ENCODE measurements around the gene NANOS3. TPM values are rescaled to one million over a fixed set of nuclear protein-coding genes. Genes with fewer than 3 reads are reported as not detected.

NANOS3 gene
- total and polyA plus RNA-seq, 4 experiments from 2014 or later = not detected

DNA sequence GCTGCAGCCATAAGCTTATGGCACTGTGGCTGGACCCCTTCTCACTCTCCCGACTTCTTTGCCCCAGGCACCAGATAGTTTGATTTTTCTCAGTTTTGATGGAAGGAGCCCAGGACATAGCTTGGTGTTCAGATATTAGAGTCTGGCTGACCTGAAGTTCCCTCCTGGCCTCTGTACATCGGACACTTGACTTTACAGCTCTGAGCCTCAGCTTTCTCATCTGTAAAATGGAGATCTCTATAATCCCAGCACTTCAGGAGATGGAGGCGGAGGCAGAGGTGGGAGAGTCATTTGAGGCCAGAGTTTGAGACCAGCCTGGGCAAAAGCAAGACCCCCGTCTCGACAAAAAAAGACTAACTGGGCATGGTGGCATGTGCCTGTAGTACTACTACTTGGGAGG is 30.0 kb downstream of the NANOS3 start:
- Histone ChIP-seq H3K36me3 (ENCODE audit: insufficient read depth, low read length) (no peaks in the 10 kb centered on the region), H3K27me3 (ENCODE audit: insufficient read depth, low read length) (no peaks in the 10 kb centered on the region), H3K27ac (ENCODE audit: low read depth, low read length) (peak overlapping the region; percentile 77), H3K9me3 (ENCODE audit: control insufficient read depth in 1 of 2, low read length in 2 of 2) (no peaks in the 10 kb centered on the region), H3K4me1 (ENCODE audit: insufficient read depth, low read length) (peaks cover 15% of the 10 kb centered on the region), H3K4me3 (ENCODE audit: low read length in 2 of 2) (peak overlapping the region; percentile 24 to 79)
- ChIA-PET CTCF (ENCODE audit: partially characterized antibody) (interaction anchor here (0.9 to 1.6 kb wide), 4 partner anchors 141 to 230 kb away, joined by 3 to 5 read pairs (median 4); partner anchors contain the start of gene ASF1B), POLR2A (ENCODE audit: partially characterized antibody) (interaction anchor here (0.9 to 3.1 kb wide), 6 partner anchors 25 to 174 kb away, joined by 3 to 24 read pairs (median 6); partner anchors contain the start of genes DCAF15, IL27RA and RFX1)
- H3K27me3 Mint-ChIP-seq = no peaks in the 10 kb centered on the region
- H3K9me3 Mint-ChIP-seq = no peaks in the 10 kb centered on the region
- peaks cover 10 to 21% (median 13%) of the 10 kb centered on the region in 4 donors for H3K4me1 Mint-ChIP-seq
- intact Hi-C loops (cut with micrococcal nuclease) = loop anchor here (1.0 to 5.0 kb wide), 3 partner anchors 45 to 99 kb away; partner anchors contain the start of genes DCAF15 and RFX1
- DNase-seq = no peak
- H3K27ac Mint-ChIP-seq = peak overlapping the region in 5 of 7 donors; percentile 62 to 89 (median 79)
- peak overlapping the region; percentile 77 to 89 (median 80) for H3K4me3 Mint-ChIP-seq
- H3K36me3 Mint-ChIP-seq = peaks cover 0 to 18% of the 10 kb centered on the region in 2 donors

DNA sequence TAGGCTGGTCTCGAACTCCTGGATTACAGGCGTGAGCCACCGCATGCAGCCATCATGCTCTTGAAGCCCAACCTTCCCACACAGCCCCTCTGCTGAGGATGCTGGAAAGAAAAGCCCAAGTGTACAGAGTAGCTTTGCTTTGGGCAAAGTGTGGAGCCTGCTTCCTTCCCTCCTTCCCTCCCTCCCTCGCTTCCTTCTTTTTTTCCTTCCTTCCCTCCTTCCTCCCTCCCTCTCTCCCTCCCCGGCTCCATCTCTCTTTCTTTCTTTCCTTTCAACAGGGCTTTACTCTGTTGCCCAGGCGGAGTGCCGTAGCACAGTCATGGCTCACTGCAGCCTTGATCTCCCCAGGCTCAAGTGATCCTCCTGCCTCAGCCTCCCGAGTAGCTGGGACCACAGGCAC is 31.7 kb downstream of the NANOS3 start:
- Histone ChIP-seq H3K9me3 (ENCODE audit: control insufficient read depth in 1 of 2, low read length in 2 of 2) (no peaks in the 10 kb centered on the region), H3K4me3 (ENCODE audit: low read length in 2 of 2) (no peak overlapping the region), H3K27ac (ENCODE audit: low read depth, low read length) (no peak overlapping the region), H3K36me3 (ENCODE audit: insufficient read depth, low read length) (peaks cover 7% of the 10 kb centered on the region), H3K4me1 (ENCODE audit: insufficient read depth, low read length) (peaks cover 15% of the 10 kb centered on the region), H3K27me3 (ENCODE audit: insufficient read depth, low read length) (no peaks in the 10 kb centered on the region)
- Mint-ChIP-seq H3K36me3 (peaks cover 6 to 27% of the 10 kb centered on the region in 2 donors), H3K4me3 (peak overlapping the region in 1 of 8 donors; percentile 54), H3K9me3 (no peaks in the 10 kb centered on the region), H3K27ac (no peak overlapping the region), H3K27me3 (no peaks in the 10 kb centered on the region), H3K4me1 (peaks cover 9 to 21% (median 12%) of the 10 kb centered on the region in 4 donors)
- POLR2A ChIA-PET (ENCODE audit: partially characterized antibody) = no interaction called here
- intact Hi-C loops (cut with micrococcal nuclease) = loop anchor here (5.0 kb wide), 1 partner anchor 44 kb away; the partner anchor contains the start of gene DCAF15
- CTCF ChIA-PET (ENCODE audit: partially characterized antibody) = interaction anchor here (1.4 kb wide), 1 partner anchor 151 kb away, joined by 3 read pairs; no protein-coding TSS in a partner anchor
- no peak for DNase-seq

DNA sequence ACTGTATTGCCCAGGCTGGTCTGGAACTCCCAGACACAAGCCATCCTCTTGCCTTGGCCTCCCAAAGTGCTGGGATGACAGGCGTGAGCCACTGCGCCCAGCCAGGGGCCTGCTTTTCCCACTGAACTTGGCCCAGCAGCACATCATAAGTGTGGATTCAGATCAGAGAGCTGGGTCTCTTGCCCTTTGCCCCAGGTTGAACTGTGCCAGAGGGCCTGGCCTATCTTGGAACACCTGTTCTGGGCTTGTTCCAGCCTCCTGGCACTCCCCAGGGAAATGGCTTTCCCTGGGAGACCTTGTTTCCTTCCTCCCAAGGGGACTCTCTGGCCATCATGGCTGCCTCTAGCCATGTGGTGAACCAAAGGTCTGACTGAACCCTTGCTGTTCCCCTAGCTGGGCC is 32.5 kb downstream of the NANOS3 start:
- peaks cover 9 to 21% (median 12%) of the 10 kb centered on the region in 4 donors for H3K4me1 Mint-ChIP-seq
- peaks cover 15% of the 10 kb centered on the region for H3K4me1 ChIP-seq (ENCODE audit: insufficient read depth, low read length)
- no peaks in the 10 kb centered on the region for H3K27me3 ChIP-seq (ENCODE audit: insufficient read depth, low read length)
- ChIA-PET CTCF (ENCODE audit: partially characterized antibody) (interaction anchor here (1.3 to 1.4 kb wide), 2 partner anchors 139 to 150 kb away, joined by 3 to 6 read pairs; no protein-coding TSS in a partner anchor), POLR2A (ENCODE audit: partially characterized antibody) (no interaction called here)
- no peak overlapping the region for H3K27ac ChIP-seq (ENCODE audit: low read depth, low read length)
- intact Hi-C loops (cut with micrococcal nuclease) = loop anchor here (5.0 kb wide), 1 partner anchor 43 kb away; the partner anchor contains the start of gene DCAF15
- peaks cover 6 to 28% of the 10 kb centered on the region in 2 donors for H3K36me3 Mint-ChIP-seq
- no peak overlapping the region for H3K4me3 Mint-ChIP-seq
- peak overlapping the region in 1 of 7 donors; percentile 47 for H3K27ac Mint-ChIP-seq
- H3K9me3 Mint-ChIP-seq = no peaks in the 10 kb centered on the region
- no peak overlapping the region for H3K4me3 ChIP-seq (ENCODE audit: low read length in 2 of 2)
- H3K9me3 ChIP-seq (ENCODE audit: control insufficient read depth in 1 of 2, low read length in 2 of 2) = no peaks in the 10 kb centered on the region
- no peaks in the 10 kb centered on the region for H3K27me3 Mint-ChIP-seq
- no peak for DNase-seq
- H3K36me3 ChIP-seq (ENCODE audit: insufficient read depth, low read length) = peaks cover 7% of the 10 kb centered on the region

DNA sequence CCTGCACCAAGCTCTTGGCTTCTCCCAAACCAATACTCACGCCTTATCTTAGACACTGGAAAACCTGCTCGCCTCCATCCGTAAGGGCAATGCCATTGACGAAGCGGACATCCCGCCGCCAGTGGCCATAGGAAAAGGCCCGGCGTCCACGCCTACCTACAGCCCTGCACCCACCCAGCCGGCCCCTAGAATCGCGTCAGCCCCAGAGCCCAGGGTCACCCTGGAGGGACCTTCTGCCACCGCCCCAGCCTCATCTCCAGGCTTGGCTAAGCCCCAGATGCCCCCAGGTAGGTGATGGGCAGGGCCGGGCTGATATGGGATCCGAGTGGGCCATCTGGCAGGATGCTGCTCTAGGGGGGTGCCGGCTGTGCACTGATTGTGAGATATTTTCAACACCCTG is 36.4 kb downstream of the NANOS3 start:
- H3K9me3 Mint-ChIP-seq = no peaks in the 10 kb centered on the region
- H3K36me3 Mint-ChIP-seq = peaks cover 14 to 46% of the 10 kb centered on the region in 2 donors
- ChIA-PET POLR2A (ENCODE audit: partially characterized antibody) (no interaction called here), CTCF (ENCODE audit: partially characterized antibody) (no interaction called here)
- Histone ChIP-seq H3K4me1 (ENCODE audit: insufficient read depth, low read length) (no peaks in the 10 kb centered on the region), H3K36me3 (ENCODE audit: insufficient read depth, low read length) (peaks cover 21% of the 10 kb centered on the region), H3K9me3 (ENCODE audit: control insufficient read depth in 1 of 2, low read length in 2 of 2) (no peaks in the 10 kb centered on the region), H3K4me3 (ENCODE audit: low read length in 2 of 2) (no peak overlapping the region), H3K27me3 (ENCODE audit: insufficient read depth, low read length) (no peaks in the 10 kb centered on the region), H3K27ac (ENCODE audit: low read depth, low read length) (no peak overlapping the region)
- intact Hi-C loops (cut with micrococcal nuclease) = no loop called here
- H3K27ac Mint-ChIP-seq = no peak overlapping the region
- DNase-seq = no peak
- no peaks in the 10 kb centered on the region for H3K4me1 Mint-ChIP-seq
- H3K4me3 Mint-ChIP-seq = no peak overlapping the region
- no peaks in the 10 kb centered on the region for H3K27me3 Mint-ChIP-seq

DNA sequence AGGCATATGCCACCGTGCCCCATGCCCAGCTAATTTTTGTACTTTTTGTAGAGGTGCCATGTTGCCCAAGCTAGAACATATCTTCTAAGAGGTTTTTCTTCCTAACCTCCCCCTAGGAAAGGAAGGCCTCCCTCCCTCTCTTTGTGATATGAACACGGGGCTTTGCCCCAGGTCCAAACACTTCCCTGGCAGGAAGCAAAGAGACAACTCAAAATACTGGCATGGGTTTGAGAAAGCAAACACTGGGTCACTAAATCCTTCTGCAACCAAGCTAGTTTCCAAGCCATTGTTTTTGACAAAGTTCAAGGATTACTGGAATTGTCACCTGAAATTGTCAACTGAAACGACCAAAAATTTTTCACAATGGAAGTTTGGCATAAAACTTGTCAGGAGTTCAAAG is 37.8 kb downstream of the NANOS3 start:
- POLR2A ChIA-PET (ENCODE audit: partially characterized antibody) = no interaction called here
- Mint-ChIP-seq H3K27ac (no peak overlapping the region), H3K4me1 (no peaks in the 10 kb centered on the region), H3K36me3 (peaks cover 14 to 43% of the 10 kb centered on the region in 2 donors), H3K27me3 (no peaks in the 10 kb centered on the region), H3K4me3 (no peak overlapping the region), H3K9me3 (no peaks in the 10 kb centered on the region)
- no peaks in the 10 kb centered on the region for H3K9me3 ChIP-seq (ENCODE audit: control insufficient read depth in 1 of 2, low read length in 2 of 2)
- no peak overlapping the region for H3K4me3 ChIP-seq (ENCODE audit: low read length in 2 of 2)
- intact Hi-C loops (cut with micrococcal nuclease) = no loop called here
- H3K27ac ChIP-seq (ENCODE audit: low read depth, low read length) = no peak overlapping the region
- H3K36me3 ChIP-seq (ENCODE audit: insufficient read depth, low read length) = peaks cover 21% of the 10 kb centered on the region
- no peaks in the 10 kb centered on the region for H3K4me1 ChIP-seq (ENCODE audit: insufficient read depth, low read length)
- H3K27me3 ChIP-seq (ENCODE audit: insufficient read depth, low read length) = no peaks in the 10 kb centered on the region
- CTCF ChIA-PET (ENCODE audit: partially characterized antibody) = interaction anchor here (1.3 kb wide), 1 partner anchor 34 kb away, joined by 3 read pairs; no protein-coding TSS in a partner anchor
- no peak for DNase-seq

DNA sequence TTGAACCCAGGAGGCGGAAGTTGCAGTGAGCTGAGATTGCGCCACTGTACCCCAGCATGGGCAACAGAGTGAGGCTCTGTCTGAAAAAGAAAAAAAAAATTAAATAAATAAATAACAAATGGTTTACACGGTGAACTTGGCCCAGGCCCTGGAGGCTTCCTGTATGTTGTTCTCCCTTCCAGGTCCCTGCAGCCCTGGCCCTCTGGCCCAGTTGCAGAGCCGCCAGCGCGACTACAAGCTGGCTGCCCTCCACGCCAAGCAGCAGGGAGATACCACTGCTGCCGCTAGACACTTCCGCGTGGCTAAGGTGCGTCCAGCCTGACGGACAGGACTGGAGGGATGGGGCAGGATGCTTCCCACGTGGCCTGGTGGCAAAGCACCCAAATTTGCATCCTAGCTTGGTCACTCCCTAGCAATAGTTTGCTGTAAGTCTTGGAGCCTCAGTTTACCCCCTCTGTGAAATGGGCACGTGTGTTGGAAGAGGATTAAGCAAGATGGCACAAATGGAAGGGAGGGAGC is 41.0 kb downstream of the NANOS3 start:
- H3K4me3 ChIP-seq (ENCODE audit: low read length in 2 of 2) = no peak overlapping the region
- intact Hi-C loops (cut with micrococcal nuclease) = no loop called here
- Mint-ChIP-seq H3K36me3 (peaks cover 38 to 51% of the 10 kb centered on the region in 2 donors), H3K4me1 (peaks cover 0 to 3% (median 1%) of the 10 kb centered on the region in 4 donors), H3K9me3 (no peaks in the 10 kb centered on the region), H3K27ac (no peak overlapping the region), H3K27me3 (no peaks in the 10 kb centered on the region), H3K4me3 (no peak overlapping the region)
- H3K9me3 ChIP-seq (ENCODE audit: control insufficient read depth in 1 of 2, low read length in 2 of 2) = no peaks in the 10 kb centered on the region
- peaks cover 27% of the 10 kb centered on the region for H3K36me3 ChIP-seq (ENCODE audit: insufficient read depth, low read length)
- no peak for DNase-seq
- ChIA-PET CTCF (ENCODE audit: partially characterized antibody) (no interaction called here), POLR2A (ENCODE audit: partially characterized antibody) (no interaction called here)
- H3K4me1 ChIP-seq (ENCODE audit: insufficient read depth, low read length) = no peaks in the 10 kb centered on the region
- no peaks in the 10 kb centered on the region for H3K27me3 ChIP-seq (ENCODE audit: insufficient read depth, low read length)
- no peak overlapping the region for H3K27ac ChIP-seq (ENCODE audit: low read depth, low read length)

DNA sequence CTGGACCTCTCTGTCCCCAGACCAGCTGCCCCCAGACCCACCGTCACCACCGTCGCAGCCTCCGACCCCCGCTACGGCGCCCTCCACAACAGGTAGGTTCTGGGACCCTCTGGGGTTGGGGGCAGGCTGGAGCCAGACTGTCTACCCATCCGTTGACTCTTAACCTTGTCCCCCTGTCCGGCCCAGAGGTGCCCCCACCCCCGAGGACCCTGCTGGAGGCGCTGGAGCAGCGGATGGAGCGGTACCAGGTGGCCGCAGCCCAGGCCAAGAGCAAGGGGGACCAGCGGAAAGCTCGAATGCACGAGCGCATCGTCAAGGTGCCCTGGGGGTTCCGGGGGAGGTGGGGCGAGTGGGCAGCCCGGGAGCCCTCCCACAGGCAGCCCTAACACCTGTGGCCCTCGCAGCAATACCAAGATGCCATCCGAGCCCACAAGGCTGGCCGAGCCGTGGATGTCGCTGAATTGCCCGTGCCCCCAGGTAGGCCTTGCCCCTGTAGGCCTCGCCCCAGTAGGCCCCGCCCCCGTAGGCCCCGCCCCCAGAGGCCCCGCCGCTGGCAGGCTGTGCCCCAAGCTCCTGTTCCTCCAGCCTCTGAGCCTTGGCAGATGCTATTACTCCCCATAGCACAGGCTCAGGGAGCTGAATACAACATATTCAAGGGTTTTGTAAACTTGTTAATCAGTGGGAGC is 41.9 kb downstream of the NANOS3 start:
- peaks cover 0 to 3% (median 1%) of the 10 kb centered on the region in 4 donors for H3K4me1 Mint-ChIP-seq
- no peaks in the 10 kb centered on the region for H3K9me3 Mint-ChIP-seq
- DNase-seq = no peak
- H3K27me3 Mint-ChIP-seq = no peaks in the 10 kb centered on the region
- H3K4me3 Mint-ChIP-seq = no peak overlapping the region
- Histone ChIP-seq H3K9me3 (ENCODE audit: control insufficient read depth in 1 of 2, low read length in 2 of 2) (no peaks in the 10 kb centered on the region), H3K4me3 (ENCODE audit: low read length in 2 of 2) (no peak overlapping the region), H3K27me3 (ENCODE audit: insufficient read depth, low read length) (no peaks in the 10 kb centered on the region), H3K4me1 (ENCODE audit: insufficient read depth, low read length) (no peaks in the 10 kb centered on the region), H3K36me3 (ENCODE audit: insufficient read depth, low read length) (peaks cover 21% of the 10 kb centered on the region), H3K27ac (ENCODE audit: low read depth, low read length) (no peak overlapping the region)
- intact Hi-C loops (cut with micrococcal nuclease) = no loop called here
- no peak overlapping the region for H3K27ac Mint-ChIP-seq
- ChIA-PET POLR2A (ENCODE audit: partially characterized antibody) (no interaction called here), CTCF (ENCODE audit: partially characterized antibody) (no interaction called here)
- H3K36me3 Mint-ChIP-seq = peaks cover 35 to 52% of the 10 kb centered on the region in 2 donors
